Progenitor cell of endocrine pancreas (in vitro differentiated cells): ENCODE data around the gene SFSWAP. TPM values are rescaled to one million over a fixed set of nuclear protein-coding genes. Genes with fewer than 3 reads are reported as not detected.

Source experiments
- DNase-seq: peaks from one replicate; pipeline ENCODE4 v3.0.0; 2021; ENCODE audit warnings: low spot score; ENCODE audit not compliant: unreplicated experiment
- H3K27ac Mint-ChIP-seq: 2 replicates; pipeline ENCODE4 v1.8.0; 2021; ENCODE audit warnings: mild to moderate bottlenecking, moderate library complexity, mixed read lengths
- H3K27me3 Mint-ChIP-seq: 2 replicates; pipeline ENCODE4 v1.8.0; 2021; ENCODE audit warnings: mixed read lengths
- H3K36me3 Mint-ChIP-seq: 2 replicates; pipeline ENCODE4 v1.8.0; 2022; ENCODE audit warnings: mixed read lengths; ENCODE audit not compliant: insufficient read depth
- H3K4me1 Mint-ChIP-seq: 2 replicates; pipeline ENCODE4 v1.8.0; 2021; ENCODE audit warnings: low read depth, mixed read lengths
- H3K4me3 Mint-ChIP-seq: 2 replicates; pipeline ENCODE4 v1.8.0; 2021; ENCODE audit warnings: low read depth, mild to moderate bottlenecking, moderate library complexity, mixed read lengths
- H3K9me3 Mint-ChIP-seq: 2 replicates; pipeline ENCODE4 v1.8.0; 2021; ENCODE audit warnings: low read depth, mixed read lengths
- total RNA-seq: library from RNA; stranded (reverse); gene quantifications from 2 replicates; pipeline ENCODE4 v1.2.1, GENCODE V29; 2021
- TF ChIP-seq, protein P1 (sequence below): fragments of 200-600 bp; sonication (generic); IDR thresholded peaks from one replicate; pipeline ENCODE4 v1.5.0; 2021; ENCODE audit warnings: antibody characterized with exemption, mild to moderate bottlenecking; ENCODE audit not compliant: unreplicated experiment

SFSWAP gene
- total RNA-seq, 1 donor from 2014 or later: 62.1 TPM

DNA sequence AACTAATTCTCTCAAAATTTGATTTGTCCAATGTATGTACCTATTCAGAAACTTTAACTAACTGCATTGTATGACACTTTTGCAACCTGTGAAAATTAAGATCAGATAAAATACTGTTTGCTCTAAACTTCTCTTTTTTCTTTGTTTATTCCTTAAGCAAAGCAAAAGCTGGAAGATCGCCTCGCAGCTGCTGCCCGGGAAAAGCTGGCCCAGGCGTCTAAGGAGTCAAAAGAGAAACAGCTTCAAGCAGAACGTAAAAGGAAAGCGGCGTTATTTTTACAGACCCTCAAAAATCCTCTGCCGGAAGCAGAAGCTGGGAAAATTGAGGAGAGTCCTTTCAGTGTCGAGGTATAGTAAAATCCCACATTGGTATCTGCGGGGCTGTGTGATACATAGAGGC, 55.1 kb downstream of the SFSWAP start:
- TF ChIP-seq, protein P1, sequence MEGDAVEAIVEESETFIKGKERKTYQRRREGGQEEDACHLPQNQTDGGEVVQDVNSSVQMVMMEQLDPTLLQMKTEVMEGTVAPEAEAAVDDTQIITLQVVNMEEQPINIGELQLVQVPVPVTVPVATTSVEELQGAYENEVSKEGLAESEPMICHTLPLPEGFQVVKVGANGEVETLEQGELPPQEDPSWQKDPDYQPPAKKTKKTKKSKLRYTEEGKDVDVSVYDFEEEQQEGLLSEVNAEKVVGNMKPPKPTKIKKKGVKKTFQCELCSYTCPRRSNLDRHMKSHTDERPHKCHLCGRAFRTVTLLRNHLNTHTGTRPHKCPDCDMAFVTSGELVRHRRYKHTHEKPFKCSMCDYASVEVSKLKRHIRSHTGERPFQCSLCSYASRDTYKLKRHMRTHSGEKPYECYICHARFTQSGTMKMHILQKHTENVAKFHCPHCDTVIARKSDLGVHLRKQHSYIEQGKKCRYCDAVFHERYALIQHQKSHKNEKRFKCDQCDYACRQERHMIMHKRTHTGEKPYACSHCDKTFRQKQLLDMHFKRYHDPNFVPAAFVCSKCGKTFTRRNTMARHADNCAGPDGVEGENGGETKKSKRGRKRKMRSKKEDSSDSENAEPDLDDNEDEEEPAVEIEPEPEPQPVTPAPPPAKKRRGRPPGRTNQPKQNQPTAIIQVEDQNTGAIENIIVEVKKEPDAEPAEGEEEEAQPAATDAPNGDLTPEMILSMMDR: no peak
- Mint-ChIP-seq H3K9me3 (no peaks in the 10 kb centered on the region), H3K4me1 (no peaks in the 10 kb centered on the region), H3K27ac (no peak overlapping the region), H3K4me3 (no peak overlapping the region), H3K36me3 (peaks cover 34% of the 10 kb centered on the region), H3K27me3 (no peaks in the 10 kb centered on the region)
- DNase-seq: no peak

DNA sequence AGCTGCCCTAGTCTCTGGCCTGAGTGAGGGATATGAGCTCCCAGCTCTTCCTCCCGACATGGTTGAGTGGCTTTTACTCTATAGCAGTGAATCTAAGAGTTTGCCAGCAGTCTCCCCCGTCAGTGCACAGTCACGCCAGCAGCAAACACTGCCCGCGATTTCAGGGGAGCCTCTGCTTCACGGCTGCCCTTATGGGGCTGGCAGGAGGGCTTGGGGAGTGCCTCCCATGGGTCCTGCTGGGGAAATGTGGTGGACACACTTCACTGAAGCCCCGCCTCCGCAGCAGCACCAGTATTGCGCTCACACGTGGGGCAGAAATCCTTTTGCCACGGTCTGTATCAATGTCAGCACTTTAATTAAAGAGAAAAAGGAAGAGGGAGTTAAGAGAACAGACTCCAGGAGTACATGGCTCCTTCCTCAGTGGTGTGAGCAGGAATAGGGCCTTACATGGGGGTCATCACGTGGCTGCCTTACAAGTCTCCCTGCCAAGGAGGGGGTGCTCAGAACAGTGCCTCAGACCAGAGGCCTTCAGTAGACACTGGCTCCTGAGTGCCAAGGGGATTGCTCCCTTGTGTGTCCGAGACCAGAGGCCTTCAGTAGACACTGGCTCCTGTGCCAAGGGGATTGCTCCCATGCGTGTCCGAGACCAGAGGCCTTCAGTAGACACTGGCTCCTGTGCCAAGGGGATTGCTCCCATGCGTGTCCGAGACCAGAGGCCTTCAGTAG, 55.7 kb downstream of the SFSWAP start:
- H3K36me3 Mint-ChIP-seq: peaks cover 32% of the 10 kb centered on the region
- TF ChIP-seq, protein P1: no peak
- no peaks in the 10 kb centered on the region for H3K4me1 Mint-ChIP-seq
- no peaks in the 10 kb centered on the region for H3K9me3 Mint-ChIP-seq
- no peak for DNase-seq
- H3K27ac Mint-ChIP-seq: no peak overlapping the region
- H3K4me3 Mint-ChIP-seq: no peak overlapping the region
- no peaks in the 10 kb centered on the region for H3K27me3 Mint-ChIP-seq

DNA sequence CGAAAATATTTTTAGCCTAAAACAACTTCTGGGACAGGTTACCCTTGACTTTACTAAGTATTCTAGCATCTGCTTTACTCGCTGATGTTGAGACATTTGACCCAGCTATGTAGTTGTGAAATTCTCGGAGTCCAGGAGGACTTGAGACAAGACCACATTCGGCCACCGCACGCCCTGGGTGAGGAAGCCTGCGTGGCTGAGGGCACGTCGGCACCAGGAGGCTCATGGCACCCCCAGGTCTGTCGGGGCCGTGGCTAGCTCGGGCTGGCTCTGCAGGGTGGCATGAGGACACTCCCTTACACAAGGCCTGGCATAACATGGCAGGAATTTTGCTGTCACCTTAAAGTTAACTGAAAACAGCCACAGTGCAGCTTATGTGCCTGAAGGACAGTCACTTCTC, 59.2 kb downstream of the SFSWAP start:
- no peaks in the 10 kb centered on the region for H3K9me3 Mint-ChIP-seq
- no peaks in the 10 kb centered on the region for H3K4me1 Mint-ChIP-seq
- peak overlapping the region; percentile 8 for H3K27ac Mint-ChIP-seq
- no peak for DNase-seq
- no peaks in the 10 kb centered on the region for H3K27me3 Mint-ChIP-seq
- H3K4me3 Mint-ChIP-seq: no peak overlapping the region
- TF ChIP-seq, protein P1: no peak
- peaks cover 26% of the 10 kb centered on the region for H3K36me3 Mint-ChIP-seq

DNA sequence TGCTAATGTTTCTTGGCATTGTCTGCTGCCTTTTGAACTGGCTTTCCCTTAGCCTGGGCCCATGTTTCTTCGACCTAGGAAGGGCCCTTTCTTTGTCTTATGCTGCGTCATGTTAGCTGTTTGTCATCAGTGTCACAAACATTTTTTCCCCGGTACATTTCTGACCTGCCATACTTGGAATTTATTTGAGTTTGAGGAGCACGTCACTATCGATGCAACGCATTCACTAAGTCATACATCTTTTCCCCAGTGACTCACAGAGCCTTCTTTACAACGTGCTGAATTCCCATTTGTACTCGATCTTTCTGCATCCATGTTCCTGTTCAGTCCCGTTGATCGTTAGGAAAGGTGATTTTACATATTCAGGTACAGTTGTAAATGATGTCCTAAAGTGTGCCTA, 61.1 kb downstream of the SFSWAP start:
- DNase-seq: no peak
- TF ChIP-seq, protein P1: no peak
- Mint-ChIP-seq H3K4me1 (no peaks in the 10 kb centered on the region), H3K36me3 (peaks cover 19% of the 10 kb centered on the region), H3K27ac (no peak overlapping the region), H3K27me3 (no peaks in the 10 kb centered on the region), H3K9me3 (no peaks in the 10 kb centered on the region), H3K4me3 (no peak overlapping the region)

DNA sequence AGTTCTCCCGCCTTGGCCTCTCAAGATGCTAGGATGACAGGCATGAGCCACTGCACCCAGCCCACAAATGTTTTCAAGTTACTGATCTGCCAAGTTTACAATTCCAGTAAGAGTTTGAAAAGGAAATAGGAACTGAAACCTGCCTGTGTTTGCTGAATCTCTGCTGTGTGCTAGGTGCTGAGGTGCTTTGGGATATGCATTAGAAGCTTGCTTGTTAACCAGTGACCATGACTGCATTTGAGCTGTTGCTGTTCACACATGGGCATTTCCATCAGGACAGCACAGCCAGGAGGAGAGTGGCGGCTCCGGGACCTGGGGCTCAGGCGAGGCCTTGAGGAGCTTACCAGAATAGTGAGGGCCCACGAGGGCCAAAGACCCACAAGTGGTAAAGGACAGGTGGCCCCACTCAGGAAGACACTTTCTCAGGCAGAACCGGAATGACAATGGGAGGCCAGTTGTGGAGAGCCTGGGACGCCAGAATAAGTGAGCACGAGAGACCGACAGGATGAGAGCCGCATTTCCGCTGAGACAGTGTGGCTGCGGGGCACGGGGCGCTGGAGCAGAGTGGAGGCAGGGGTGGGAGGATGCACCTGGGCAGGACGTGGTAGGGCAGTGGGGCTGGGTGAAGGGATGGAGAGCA, 62.8 kb downstream of the SFSWAP start:
- H3K36me3 Mint-ChIP-seq: peaks cover 18% of the 10 kb centered on the region
- no peaks in the 10 kb centered on the region for H3K4me1 Mint-ChIP-seq
- H3K27ac Mint-ChIP-seq: no peak overlapping the region
- DNase-seq: no peak
- TF ChIP-seq, protein P1: no peak
- no peaks in the 10 kb centered on the region for H3K27me3 Mint-ChIP-seq
- H3K9me3 Mint-ChIP-seq: no peaks in the 10 kb centered on the region
- H3K4me3 Mint-ChIP-seq: no peak overlapping the region
